Suprapubic skin (tissue), 3 donors: Measurements from ENCODE around the gene MGAT4B.

Experiments
- POLR2AphosphoS5 ChIP-seq, 3 donors: sonication (generic); formaldehyde crosslinking; IDR thresholded peaks; one replicate each; pipeline ENCODE4 v1.6.1; 2017; ENCODE audit warnings: antibody characterized with exemption in 3 of 3
- TF ChIP-seq, protein P1 (sequence below), 2 donors: fragments of 200-600 bp in 1 of 2; fragments of 450-650 bp in 1 of 2; sonication (generic) in 1 of 2; IDR thresholded peaks; one replicate each; pipeline ENCODE4 v1.5.1; 2016 to 2019; ENCODE audit warnings: antibody characterized with exemption in 2 of 2, mild to moderate bottlenecking in 1 of 2, moderate library complexity in 1 of 2

DNA sequence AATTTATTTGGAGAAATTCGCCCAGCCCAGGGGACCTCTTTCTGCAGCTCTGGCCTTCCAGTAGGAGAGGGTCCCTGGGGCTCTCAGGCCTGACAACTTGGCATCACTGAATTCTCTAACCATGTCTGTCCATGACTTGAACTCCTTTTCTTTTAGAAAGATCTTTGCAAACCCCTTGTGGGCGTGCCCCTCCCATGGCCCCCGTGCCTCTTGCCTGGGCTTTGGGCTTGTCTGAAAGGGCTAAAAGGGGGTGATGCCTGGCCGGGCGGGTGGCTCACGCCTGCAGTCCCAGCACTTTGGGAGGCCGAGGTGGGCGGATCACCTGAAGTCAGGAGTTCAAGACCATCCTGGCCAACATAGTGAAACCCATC lies 10.8 kb upstream of the MGAT4B start:
- TF ChIP-seq, protein P1, sequence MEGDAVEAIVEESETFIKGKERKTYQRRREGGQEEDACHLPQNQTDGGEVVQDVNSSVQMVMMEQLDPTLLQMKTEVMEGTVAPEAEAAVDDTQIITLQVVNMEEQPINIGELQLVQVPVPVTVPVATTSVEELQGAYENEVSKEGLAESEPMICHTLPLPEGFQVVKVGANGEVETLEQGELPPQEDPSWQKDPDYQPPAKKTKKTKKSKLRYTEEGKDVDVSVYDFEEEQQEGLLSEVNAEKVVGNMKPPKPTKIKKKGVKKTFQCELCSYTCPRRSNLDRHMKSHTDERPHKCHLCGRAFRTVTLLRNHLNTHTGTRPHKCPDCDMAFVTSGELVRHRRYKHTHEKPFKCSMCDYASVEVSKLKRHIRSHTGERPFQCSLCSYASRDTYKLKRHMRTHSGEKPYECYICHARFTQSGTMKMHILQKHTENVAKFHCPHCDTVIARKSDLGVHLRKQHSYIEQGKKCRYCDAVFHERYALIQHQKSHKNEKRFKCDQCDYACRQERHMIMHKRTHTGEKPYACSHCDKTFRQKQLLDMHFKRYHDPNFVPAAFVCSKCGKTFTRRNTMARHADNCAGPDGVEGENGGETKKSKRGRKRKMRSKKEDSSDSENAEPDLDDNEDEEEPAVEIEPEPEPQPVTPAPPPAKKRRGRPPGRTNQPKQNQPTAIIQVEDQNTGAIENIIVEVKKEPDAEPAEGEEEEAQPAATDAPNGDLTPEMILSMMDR (IDR thresholded peaks at IDR 0.05), result no peak
- no peak for TF ChIP-seq POLR2AphosphoS5 (IDR thresholded peaks at IDR 0.05)
